H1 (cell line): ENCODE measurements around the gene SLC22A23. TPM values are rescaled to one million over a fixed set of nuclear protein-coding genes. Genes with fewer than 3 reads are reported as not detected.

Experiments
- CTCF ChIA-PET: fragments of 300-600 bp; sonication (Branson Sonifier 250); formaldehyde crosslinking; loops from one replicate; lab custom pipeline; 2021; ENCODE audit not compliant: partially characterized antibody; lab: Charles Lee
- POLR2A ChIA-PET: fragments of 300-600 bp; sonication (Branson Sonifier 250); formaldehyde crosslinking; loops from one replicate; lab custom pipeline; 2021; ENCODE audit warnings: inconsistent platforms; ENCODE audit not compliant: partially characterized antibody; lab: Charles Lee
- DNase-seq, 2 experiments: peaks; one replicate each; pipeline versions ENCODE4 v3.0.0 to v3.0.0-alpha.2; 2010 to 2022; ENCODE audit warnings: low spot score in 2 of 2, low read depth in 1 of 2, mixed read lengths in 1 of 2
- FAIRE-seq: peaks from 2 replicates; lab custom pipeline; 2011; peaks lifted over from hg19 to GRCh38; lab: Jason Lieb, UNC
- H2AFZ ChIP-seq: 2 replicates; pipeline ENCODE4 v1.8.1; 2012; ENCODE audit warnings: low read length, inconsistent platforms
- H2AK5ac ChIP-seq: 2 replicates; pipeline ENCODE4 v1.6.1; 2013; ENCODE audit warnings: low read depth, low read length
- H2BK120ac ChIP-seq: replicated peaks from 2 replicates; pipeline ENCODE3; 2013; ENCODE audit warnings: low read depth, low read length, inconsistent platforms
- H2BK12ac ChIP-seq: 2 replicates; pipeline ENCODE4 v1.6.1; 2013; ENCODE audit warnings: low read depth, low read length
- H2BK15ac ChIP-seq: 2 replicates; pipeline ENCODE4 v1.6.1; 2013; ENCODE audit warnings: low read length
- H2BK20ac ChIP-seq: 2 replicates; pipeline ENCODE4 v1.6.1; 2013; ENCODE audit warnings: low read length
- H2BK5ac ChIP-seq: 2 replicates; pipeline ENCODE4 v1.6.1; 2013; ENCODE audit warnings: low read depth, low read length
- H3K14ac ChIP-seq: 2 replicates; pipeline ENCODE4 v1.6.1; 2013; ENCODE audit warnings: inconsistent platforms; ENCODE audit not compliant: insufficient read length
- H3K18ac ChIP-seq: 2 replicates; pipeline ENCODE4 v1.6.1; 2013; ENCODE audit warnings: low read length; ENCODE audit errors: extremely low read depth
- H3K23ac ChIP-seq: 2 replicates; pipeline ENCODE4 v1.6.1; 2013; ENCODE audit warnings: inconsistent platforms; ENCODE audit not compliant: insufficient read length
- H3K23me2 ChIP-seq: 2 replicates; pipeline ENCODE4 v1.6.1; 2013; ENCODE audit warnings: low read depth, low read length
- H3K27ac ChIP-seq: 2 replicates; pipeline ENCODE4 v1.6.1; 2011; ENCODE audit warnings: low read depth, low read length, inconsistent platforms
- H3K27me3 ChIP-seq, 4 experiments: replicated peaks in 1 of 4; 1 replicate in 1 of 4; 2 replicates in 3 of 4; pipeline versions ENCODE4 v1.6.1 to v1.8.1; 2011 to 2013; ENCODE audit warnings: low read length in 3 of 4, mild to moderate bottlenecking in 3 of 4, inconsistent platforms in 2 of 4, mixed read lengths in 2 of 4, moderate library complexity in 1 of 4; ENCODE audit not compliant: control insufficient read depth in 3 of 4, insufficient read depth in 3 of 4; ENCODE audit errors: extremely low read depth in 1 of 4
- H3K36me3 ChIP-seq, 4 experiments: 2 replicates each; pipeline versions ENCODE4 v1.6.1 to v1.8.1; 2011 to 2013; ENCODE audit warnings: mild to moderate bottlenecking in 4 of 4, low read length in 3 of 4, moderate library complexity in 2 of 4, control low read depth in 1 of 4, inconsistent platforms in 1 of 4; ENCODE audit not compliant: insufficient read depth in 4 of 4, control insufficient read depth in 2 of 4
- H3K4ac ChIP-seq: replicated peaks from 2 replicates; pipeline ENCODE3; 2013; ENCODE audit warnings: low read length, low read depth, mixed read lengths, inconsistent platforms; ENCODE audit not compliant: insufficient read length
- H3K4me1 ChIP-seq, 4 experiments: replicated peaks in 1 of 4; 1 replicate in 1 of 4; 2 replicates in 3 of 4; pipeline versions ENCODE4 v1.6.1 to v1.8.1; 2011 to 2013; ENCODE audit warnings: low read length in 3 of 4, inconsistent platforms in 2 of 4, mixed read lengths in 1 of 4; ENCODE audit not compliant: insufficient read depth in 4 of 4, control insufficient read depth in 3 of 4
- H3K4me2 ChIP-seq, 2 experiments: 2 replicates each; pipeline versions ENCODE4 v1.6.1 to v1.8.1; 2011 to 2013; ENCODE audit warnings: low read depth in 2 of 2, low read length in 2 of 2, control low read depth in 1 of 2, inconsistent platforms in 1 of 2, mild to moderate bottlenecking in 1 of 2; ENCODE audit not compliant: insufficient read depth in 1 of 2
- H3K4me3 ChIP-seq, 4 experiments: fragments of 200-600, 300-600 bp in 1 of 4; sonication (generic), shearing (Covaris generic), sonication (Bioruptor Twin) in 1 of 4; 2 replicates each; pipeline versions ENCODE4 v1.5.1 to v1.8.1; 2011 to 2016; ENCODE audit warnings: low read length in 4 of 4, low read depth in 3 of 4, control low read depth in 2 of 4, inconsistent platforms in 2 of 4, mild to moderate bottlenecking in 2 of 4, mixed read lengths in 1 of 4, moderate library complexity in 1 of 4; ENCODE audit not compliant: insufficient read depth in 2 of 4; ENCODE audit errors: extremely low read depth in 1 of 4
- H3K56ac ChIP-seq: replicated peaks from 2 replicates; pipeline ENCODE3; 2013; ENCODE audit warnings: low read depth, mild to moderate bottlenecking, mixed read lengths, low read length, inconsistent platforms; ENCODE audit not compliant: insufficient read length
- H3K79me1 ChIP-seq: 2 replicates; pipeline ENCODE4 v1.6.1; 2013; ENCODE audit warnings: low read depth, low read length, control low read depth
- H3K79me2 ChIP-seq, 2 experiments: 2 replicates each; pipeline versions ENCODE4 v1.6.1 to v1.8.1; 2012 to 2013; ENCODE audit warnings: low read length in 2 of 2, mild to moderate bottlenecking in 2 of 2, inconsistent platforms in 1 of 2; ENCODE audit not compliant: insufficient read depth in 2 of 2, control insufficient read depth in 1 of 2
- H3K9ac ChIP-seq, 4 experiments: replicated peaks in 1 of 4; 1 replicate in 1 of 4; 2 replicates in 3 of 4; pipeline versions ENCODE4 v1.6.1 to v1.8.1; 2011 to 2013; ENCODE audit warnings: low read depth in 3 of 4, low read length in 3 of 4, control low read depth in 2 of 4, mild to moderate bottlenecking in 2 of 4, moderate library complexity in 2 of 4, inconsistent platforms in 1 of 4; ENCODE audit errors: extremely low read depth in 1 of 4
- H3K9me3 ChIP-seq, 2 experiments: 2 replicates each; pipeline versions ENCODE4 v1.6.1 to v1.8.1; 2012 to 2013; ENCODE audit warnings: mild to moderate bottlenecking in 2 of 2, moderate library complexity in 2 of 2, control low read depth in 1 of 2, inconsistent platforms in 1 of 2, low read depth in 1 of 2, low read length in 1 of 2, mixed read lengths in 1 of 2; ENCODE audit not compliant: insufficient read depth in 2 of 2
- H4K20me1 ChIP-seq, 2 experiments: replicated peaks in 1 of 2; 2 replicates each; pipeline versions ENCODE3 to v1.8.1; 2011 to 2013; ENCODE audit warnings: inconsistent platforms in 2 of 2, low read length in 2 of 2, mild to moderate bottlenecking in 1 of 2; ENCODE audit not compliant: insufficient read depth in 2 of 2, control insufficient read depth in 1 of 2
- H4K5ac ChIP-seq: 2 replicates; pipeline ENCODE4 v1.6.1; 2013; ENCODE audit warnings: low read length, low read depth, mixed read lengths, inconsistent platforms; ENCODE audit not compliant: insufficient read length
- H4K8ac ChIP-seq: 2 replicates; pipeline ENCODE4 v1.8.0; 2013; ENCODE audit warnings: mild to moderate bottlenecking, moderate library complexity, low read length, inconsistent platforms; ENCODE audit not compliant: insufficient read depth; ENCODE audit errors: extremely low read depth
- H4K91ac ChIP-seq: replicated peaks from 2 replicates; pipeline ENCODE3; 2013; ENCODE audit warnings: low read length, mixed read lengths, inconsistent platforms; ENCODE audit not compliant: insufficient read length
- CREB1 ChIP-seq: IDR thresholded peaks from 2 replicates; pipeline ENCODE4 v1.6.1; 2012; ENCODE audit warnings: inconsistent platforms
- KDM5A ChIP-seq: fragments of 200-600 bp; IDR thresholded peaks from 2 replicates; pipeline ENCODE4 v1.7.1; 2012; ENCODE audit warnings: mild to moderate bottlenecking, low read length, inconsistent platforms, mixed read lengths
- POU5F1 ChIP-seq: IDR thresholded peaks from 2 replicates; pipeline ENCODE4 v1.6.1; 2011; ENCODE audit warnings: low read depth, mild to moderate bottlenecking, low read length, moderate library complexity
- SP2 ChIP-seq: IDR thresholded peaks from 2 replicates; pipeline ENCODE4 v1.6.1; 2012; ENCODE audit warnings: mild to moderate bottlenecking, low read length, inconsistent platforms
- WGBS, 2 experiments: shearing (Covaris generic) in 1 of 2; methylation state at CpG; one replicate each; pipeline versions ENCODE4 v1.1.6 to v1.1.7; 2013 to 2015; ENCODE audit warnings: low lambda C conversion rate in 2 of 2, mixed read lengths in 2 of 2, inconsistent platforms in 1 of 2, low coverage in 1 of 2, missing lambda C conversion rate in 1 of 2; ENCODE audit not compliant: insufficient replicate concordance in 2 of 2, insufficient coverage in 1 of 2, insufficient read length in 1 of 2; ENCODE audit errors: extremely low coverage in 1 of 2, missing lambda C conversion rate in 1 of 2; 5-methylcytosine and 5-hydroxymethylcytosine counted together
- polyA plus RNA-seq, 7 experiments: library from polyadenylated mRNA; depleted of rRNA in 3 of 7; stranded (reverse) in 5 of 7; unstranded in 2 of 7; fragments of >200 nt in 5 of 7; fragments of 200-250 nt in 2 of 7; gene quantifications; 1 replicate in 5 of 7; 2 replicates in 1 of 7; 4 replicates in 1 of 7; pipeline versions ENCODE4 v1.2.1 to v1.2.3, GENCODE V29; 2011 to 2013; ENCODE audit warnings: missing spikeins in 2 of 7, mixed read lengths in 2 of 7
- total RNA-seq: library from RNA; stranded (reverse); fragmentation: NEBNext Ultra II Directional; extraction: Animal tissue kit (Norgen Biotek cat#: 25700); gene quantifications from 2 replicates; pipeline ENCODE4 v1.2.1, GENCODE V29; 2021

SLC22A23 gene
- total and polyA plus RNA-seq, 2 of the 8 experiments (the other 6 are each of a cell fraction or from before 2014, with no cell fraction given) = 9.9 to 38.4 TPM

DNA sequence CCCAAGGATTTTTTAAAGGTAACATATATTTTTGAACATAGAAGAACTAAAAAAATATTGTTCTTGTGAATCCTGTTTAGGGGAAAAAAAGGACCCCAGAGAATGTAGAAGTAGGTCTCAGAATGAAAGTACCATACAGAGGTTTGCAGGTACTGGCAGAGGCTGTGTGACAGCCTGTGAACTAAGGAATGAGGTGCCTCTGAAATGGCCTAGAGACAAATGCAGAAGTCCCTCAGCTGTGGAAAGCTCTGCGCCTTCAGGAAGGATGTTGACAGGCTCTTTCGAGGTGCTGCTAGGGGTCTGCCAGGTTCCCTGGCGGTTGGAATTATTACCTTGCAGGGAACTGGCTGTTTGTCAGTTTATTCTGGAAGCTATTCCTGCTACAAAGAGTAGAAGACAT lies 220.8 kb downstream of the SLC22A23 start:
- H4K91ac ChIP-seq = no peak overlapping the region
- H2BK5ac ChIP-seq = no peak overlapping the region
- H4K20me1 ChIP-seq = no peaks in the 10 kb centered on the region
- no peak overlapping the region for H3K27ac ChIP-seq
- H3K4me2 ChIP-seq = no peak overlapping the region
- no peak overlapping the region for H3K14ac ChIP-seq
- WGBS, 2 experiments = 90% methylated on average over 3 of the region's 3 CpGs; no CpG with 5 or more reads in 1 of the 2 experiments
- H3K56ac ChIP-seq = no peak overlapping the region
- TF ChIP-seq CREB1 (no peak), KDM5A (no peak), SP2 (no peak), POU5F1 (no peak)
- H3K4ac ChIP-seq = no peak overlapping the region
- H3K23ac ChIP-seq = no peak overlapping the region
- H2BK12ac ChIP-seq = no peak overlapping the region
- H4K8ac ChIP-seq = no peak overlapping the region
- DNase-seq (no peak), FAIRE-seq (no peak)
- ChIA-PET CTCF (interaction anchor here (0.6 to 17.3 kb wide), 4 partner anchors 8 to 42 kb away, joined by 3 to 263 read pairs (median 3); no protein-coding TSS in a partner anchor), POLR2A (interaction anchor here (0.6 to 1.9 kb wide), 5 partner anchors 9 to 319 kb away, joined by 3 to 11 read pairs (median 3); partner anchors contain the start of gene TUBB2B)
- no peak overlapping the region for H3K9ac ChIP-seq
- no peak overlapping the region for H2AFZ ChIP-seq
- H3K27me3 ChIP-seq = no peaks in the 10 kb centered on the region; a peak in 3 of 7 replicates
- no peak overlapping the region for H2AK5ac ChIP-seq
- no peaks in the 10 kb centered on the region for H3K9me3 ChIP-seq
- no peak overlapping the region for H2BK120ac ChIP-seq
- H3K79me1 ChIP-seq = no peaks in the 10 kb centered on the region; the same call in 1 of the 2 replicates
- H3K4me1 ChIP-seq = peaks cover 0 to 5% (median 0%) of the 10 kb centered on the region in 4 experiments; a peak in 3 of 7 replicates
- H3K18ac ChIP-seq = no peak overlapping the region
- H3K36me3 ChIP-seq = no peaks in the 10 kb centered on the region
- H2BK15ac ChIP-seq = no peak overlapping the region
- no peak overlapping the region for H2BK20ac ChIP-seq
- H3K23me2 ChIP-seq = peaks cover 10% of the 10 kb centered on the region
- H3K4me3 ChIP-seq = no peak overlapping the region
- no peaks in the 10 kb centered on the region for H3K79me2 ChIP-seq
- no peak overlapping the region for H4K5ac ChIP-seq
